Naive thymus-derived CD4-positive, alpha-beta T cell (primary cell): ENCODE measurements around the gene PIK3CB. TPM values are rescaled to one million over a fixed set of nuclear protein-coding genes. Genes with fewer than 3 reads are reported as not detected.
"Not testable (repeated sequence)": the region's sequence is repeated elsewhere in the genome, so short reads cannot be mapped to it uniquely, and the experiment has no call there.

ENCODE experiments used
- ATAC-seq: fragments of 150-1000 bp; cut with Tn5 transposase; 2 replicates; pipeline ENCODE4 v1.10.0; 2021; ENCODE audit warnings: mild to moderate bottlenecking, moderate library complexity
- CTCF ChIA-PET: fragments of 350-600 bp; sonication (Branson Sonifier 250); formaldehyde crosslinking; loops from one replicate; lab custom pipeline; 2021; ENCODE audit warnings: antibody characterized with exemption; lab: Charles Lee
- POLR2A ChIA-PET: fragments of 350-600 bp; sonication (Branson Sonifier 250); formaldehyde crosslinking; loops from one replicate; lab custom pipeline; 2021; ENCODE audit warnings: antibody characterized with exemption, inconsistent platforms; lab: Charles Lee
- DNase-seq, 9 donors: peaks; one replicate each; pipeline versions ENCODE4 v3.0.0 to v3.0.0-alpha.2; 2020 to 2022; ENCODE audit warnings: mixed read lengths in 1 of 9
- H3K27ac ChIP-seq: one replicate; pipeline ENCODE4 v1.7.0; 2013; ENCODE audit warnings: mild to moderate bottlenecking, low read depth, low read length, moderate library complexity
- H3K27me3 ChIP-seq, 2 donors: one replicate each; pipeline ENCODE4 v1.7.0; 2013; ENCODE audit warnings: low read length in 2 of 2, mild to moderate bottlenecking in 2 of 2, moderate library complexity in 2 of 2; ENCODE audit not compliant: control insufficient read depth in 2 of 2, insufficient read depth in 2 of 2
- H3K36me3 ChIP-seq, 3 experiments: 1 replicate in 2 of 3; 2 replicates in 1 of 3; pipeline ENCODE4 v1.7.0; 2013; ENCODE audit warnings: low read length in 3 of 3, mild to moderate bottlenecking in 3 of 3, moderate library complexity in 1 of 3; ENCODE audit not compliant: insufficient read depth in 3 of 3, control insufficient read depth in 2 of 3
- H3K4me1 ChIP-seq, 2 donors: one replicate each; pipeline ENCODE4 v1.7.0; 2013; ENCODE audit warnings: low read length in 2 of 2, mild to moderate bottlenecking in 2 of 2, moderate library complexity in 1 of 2; ENCODE audit not compliant: control insufficient read depth in 2 of 2, insufficient read depth in 2 of 2
- H3K4me3 ChIP-seq: 2 replicates; pipeline ENCODE4 v1.7.0; 2013; ENCODE audit warnings: mild to moderate bottlenecking, low read length
- H3K9me3 ChIP-seq, 3 experiments: 1 replicate in 2 of 3; 2 replicates in 1 of 3; pipeline ENCODE4 v1.7.0; 2013; ENCODE audit warnings: low read length in 3 of 3; ENCODE audit not compliant: control insufficient read depth in 2 of 3
- H3K27ac Mint-ChIP-seq, 9 donors: one replicate each; pipeline ENCODE4 v1.8.0; 2020 to 2022; ENCODE audit warnings: mixed read lengths in 9 of 9, mild to moderate bottlenecking in 8 of 9, moderate library complexity in 5 of 9, inconsistent platforms in 2 of 9
- H3K27me3 Mint-ChIP-seq, 5 donors: one replicate each; pipeline ENCODE4 v1.8.0; 2021 to 2022; ENCODE audit warnings: mixed read lengths in 5 of 5, mild to moderate bottlenecking in 1 of 5
- H3K36me3 Mint-ChIP-seq, 5 donors: one replicate each; pipeline ENCODE4 v1.8.0; 2020 to 2022; ENCODE audit warnings: mixed read lengths in 5 of 5, mild to moderate bottlenecking in 3 of 5, inconsistent platforms in 1 of 5
- H3K4me1 Mint-ChIP-seq, 7 donors: one replicate each; pipeline ENCODE4 v1.8.0; 2020 to 2022; ENCODE audit warnings: mixed read lengths in 7 of 7, mild to moderate bottlenecking in 3 of 7, inconsistent platforms in 1 of 7
- H3K4me3 Mint-ChIP-seq, 10 donors: one replicate each; pipeline ENCODE4 v1.8.0; 2020 to 2022; ENCODE audit warnings: mild to moderate bottlenecking in 10 of 10, mixed read lengths in 10 of 10, moderate library complexity in 6 of 10, inconsistent platforms in 2 of 10
- H3K9me3 Mint-ChIP-seq, 11 donors: one replicate each; pipeline ENCODE4 v1.8.0; 2020 to 2022; ENCODE audit warnings: mixed read lengths in 11 of 11, mild to moderate bottlenecking in 4 of 11, inconsistent platforms in 1 of 11, moderate library complexity in 1 of 11
- intact Hi-C, 2 donors: fragments of 100-400 bp; cut with micrococcal nuclease; formaldehyde crosslinking; loops; one replicate each; pipeline ENCODE4 v1.15.1; 2023
- polyA plus RNA-seq, 2 donors: library from polyadenylated mRNA; unstranded; fragments of 300-500 nt; fragmentation: Illumina TruSeq; gene quantifications; one replicate each; pipeline ENCODE4 v1.2.3, GENCODE V29; 2021
- total RNA-seq, 6 experiments: library from RNA in 5 of 6; stranded (reverse) in 5 of 6; gene quantifications; 1 replicate in 5 of 6; 2 replicates in 1 of 6; pipeline ENCODE4 v1.2.3 and lab custom pipeline; 2021 to 2026

The PIK3CB gene
- total and polyA plus RNA-seq, 7 experiments from 2014 or later = 19.6 to 46.9 (median 30.3) TPM

GRCh38 chr3:138620431-138620830 lies 214.3 kb downstream of the PIK3CB start:
- Histone ChIP-seq H3K27ac (no peak overlapping the region), H3K4me3 (no peak overlapping the region), H3K9me3 (no peaks in the 10 kb centered on the region), H3K36me3 (no peaks in the 10 kb centered on the region), H3K4me1 (no peaks in the 10 kb centered on the region), H3K27me3 (no peaks in the 10 kb centered on the region)
- ChIA-PET POLR2A (no interaction called here), CTCF (no interaction called here)
- DNase-seq (no peak), ATAC-seq (no peak)
- peaks cover 0 to 3% (median 0%) of the 10 kb centered on the region in 5 donors for H3K27me3 Mint-ChIP-seq
- H3K4me3 Mint-ChIP-seq = no peak overlapping the region
- H3K9me3 Mint-ChIP-seq = peaks cover 0 to 2% (median 0%) of the 10 kb centered on the region in 11 donors
- no peaks in the 10 kb centered on the region for H3K4me1 Mint-ChIP-seq
- intact Hi-C loops = no loop called here
- H3K36me3 Mint-ChIP-seq = peaks cover 0 to 18% (median 7%) of the 10 kb centered on the region in 5 donors
- no peak overlapping the region for H3K27ac Mint-ChIP-seq

DNA sequence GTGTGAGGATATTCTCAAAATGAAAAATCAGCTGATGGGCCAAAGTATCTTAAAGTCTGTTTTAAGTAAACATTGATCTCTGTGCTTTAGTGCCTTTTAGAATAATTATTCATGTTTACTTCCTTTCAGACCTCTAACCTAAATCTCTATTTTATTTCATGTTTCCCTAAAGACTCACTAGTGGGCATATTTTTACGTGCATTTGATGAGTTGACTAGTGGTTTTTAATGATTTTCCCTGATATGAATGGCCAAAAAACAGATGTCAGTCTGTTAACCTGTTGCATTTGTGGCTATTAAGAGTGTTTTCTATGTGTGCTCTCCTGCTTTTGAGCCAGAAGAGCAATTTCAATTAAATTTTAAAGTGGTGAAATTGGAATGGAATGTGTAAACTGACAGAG lies 219.3 kb downstream of the PIK3CB start:
- Mint-ChIP-seq H3K27me3 (peaks cover 0 to 3% (median 0%) of the 10 kb centered on the region in 5 donors), H3K27ac (no peak overlapping the region), H3K9me3 (peaks cover 0 to 2% (median 0%) of the 10 kb centered on the region in 11 donors), H3K36me3 (no peaks in the 10 kb centered on the region), H3K4me3 (no peak overlapping the region), H3K4me1 (peaks cover 0 to 4% (median 0%) of the 10 kb centered on the region in 7 donors)
- Histone ChIP-seq H3K4me3 (no peak overlapping the region), H3K27ac (no peak overlapping the region), H3K27me3 (no peaks in the 10 kb centered on the region), H3K4me1 (no peaks in the 10 kb centered on the region), H3K36me3 (no peaks in the 10 kb centered on the region), H3K9me3 (no peaks in the 10 kb centered on the region)
- no peak for DNase-seq
- intact Hi-C loops = no loop called here
- ChIA-PET CTCF (no interaction called here), POLR2A (no interaction called here)
- no peak for ATAC-seq

DNA sequence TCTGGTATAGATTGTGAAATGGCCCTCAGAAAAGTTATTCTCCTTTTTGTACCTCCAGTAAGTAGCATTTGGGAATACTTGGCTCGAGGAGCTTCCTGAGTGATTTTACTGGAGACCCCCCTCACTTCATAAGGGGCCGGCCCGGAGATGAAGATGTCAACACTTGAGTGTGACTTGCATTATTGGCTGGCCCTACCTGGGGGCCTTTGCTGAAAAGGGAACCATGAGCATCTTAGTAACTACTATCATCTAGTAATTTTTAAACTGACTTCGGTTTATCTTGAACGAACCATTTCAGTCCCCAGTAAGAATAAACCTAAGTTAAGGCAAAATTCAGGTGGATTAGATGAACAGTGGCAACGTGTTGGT lies 224.8 kb downstream of the PIK3CB start:
- Histone ChIP-seq H3K4me1 (peaks cover 14 to 15% of the 10 kb centered on the region in 2 donors), H3K27me3 (no peaks in the 10 kb centered on the region), H3K36me3 (no peaks in the 10 kb centered on the region), H3K27ac (peak overlapping the region; percentile 90), H3K9me3 (no peaks in the 10 kb centered on the region), H3K4me3 (peak overlapping the region; percentile 81)
- no peak for ATAC-seq
- Mint-ChIP-seq H3K9me3 (peaks cover 0 to 6% (median 0%) of the 10 kb centered on the region in 11 donors), H3K4me3 (peak overlapping the region; percentile 84 to 96 (median 91)), H3K36me3 (peaks cover 0 to 5% (median 3%) of the 10 kb centered on the region in 5 donors), H3K27me3 (peaks cover 0 to 3% (median 0%) of the 10 kb centered on the region in 5 donors), H3K27ac (peak overlapping the region; percentile 84 to 100 (median 98)), H3K4me1 (peaks cover 6 to 21% (median 18%) of the 10 kb centered on the region in 7 donors)
- no peak for DNase-seq
- ChIA-PET CTCF (interaction anchor here (1.7 kb wide), 1 partner anchor 305 kb away, joined by 7 read pairs; no protein-coding TSS in a partner anchor), POLR2A (interaction anchor here (0.9 to 3.9 kb wide), 5 partner anchors 9 to 326 kb away, joined by 3 to 27 read pairs (median 7); partner anchors contain the start of gene CEP70)
- intact Hi-C loops = loop anchor here in 1 of 2 donors (1.0 to 5.0 kb wide), 3 partner anchors 224 to 732 kb away; partner anchors contain the start of genes MRPS22, NME9 and PIK3CB

DNA sequence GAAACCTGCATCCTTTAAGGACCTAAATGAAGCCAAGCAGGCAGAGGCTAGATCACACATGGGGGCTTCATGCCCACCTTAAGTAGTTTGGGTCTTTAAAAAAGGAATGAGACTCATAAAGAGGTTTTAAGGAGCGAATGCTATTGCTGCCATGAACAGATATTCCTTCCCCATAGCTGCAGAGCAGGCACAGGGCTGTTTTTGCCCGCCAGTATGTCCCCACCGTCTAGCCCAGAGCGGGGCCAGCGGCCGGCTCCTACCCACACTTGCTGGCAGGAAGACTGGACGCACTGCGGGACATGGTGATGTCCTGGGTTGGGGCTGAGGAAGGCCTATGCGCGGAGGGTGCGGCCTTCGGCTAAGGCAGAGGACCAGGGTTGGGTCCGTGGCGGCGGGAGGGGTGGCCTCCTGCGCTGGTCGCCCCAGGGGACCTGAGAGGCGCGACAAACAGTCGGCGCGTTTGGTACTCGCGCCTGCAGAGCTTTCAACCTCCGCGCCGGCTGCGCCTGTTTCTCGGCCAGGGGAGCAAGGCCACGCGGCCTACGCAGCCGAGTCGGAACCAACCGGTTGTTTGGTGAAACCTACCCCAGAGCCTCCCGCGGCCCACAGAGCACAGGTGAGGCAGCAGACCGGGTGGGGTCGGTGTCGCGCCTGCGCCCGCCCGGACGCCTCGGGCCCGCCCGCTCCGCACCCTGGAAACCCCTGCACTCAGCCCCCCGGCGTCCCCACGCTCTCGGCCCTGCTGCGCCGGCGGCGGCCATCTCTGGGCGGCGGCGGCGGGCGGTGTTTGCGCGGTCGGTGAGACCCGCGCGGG lies 226.2 kb downstream of the PIK3CB start, which contains the start of gene FAIM:
Gene FAIM (plus strand): TSS at position 450 of the 814 bp plus-strand sequence. CDS start 10,956 bp downstream, outside the sequence.
- H3K9me3 ChIP-seq = no peaks in the 10 kb centered on the region
- H3K27me3 Mint-ChIP-seq = peaks cover 0 to 3% (median 0%) of the 10 kb centered on the region in 5 donors
- POLR2A ChIA-PET = interaction anchor here (0.6 to 3.9 kb wide), 9 partner anchors 8 to 723 kb away, joined by 3 to 27 read pairs (median 7); partner anchors contain the start of gene CEP70
- H3K4me1 ChIP-seq = peaks cover 14 to 15% of the 10 kb centered on the region in 2 donors
- H3K27me3 ChIP-seq = no peaks in the 10 kb centered on the region
- CTCF ChIA-PET = interaction anchor here (1.7 to 1.8 kb wide), 2 partner anchors 14 to 307 kb away, joined by 7 to 16 read pairs; partner anchors contain the start of gene CEP70
- peak; percentile 84 for ATAC-seq
- peak; percentile 54 to 82 (median 77) for DNase-seq
- intact Hi-C loops = loop anchor here (1.0 to 5.0 kb wide), 5 partner anchors 14 to 734 kb away; partner anchors contain the start of genes CEP70 (in 2 of the 2), MRPS22 (in 1 of the 2), NME9 (in 1 of the 2) and PIK3CB (in 1 of the 2)
- H3K36me3 ChIP-seq = no peaks in the 10 kb centered on the region
- H3K4me3 Mint-ChIP-seq = peak within 1 kb of the TSS; percentile 84 to 96 (median 91)
- peaks cover 0 to 14% (median 10%) of the 10 kb centered on the region in 5 donors for H3K36me3 Mint-ChIP-seq
- H3K4me3 ChIP-seq = peak within 1 kb of the TSS; percentile 81
- peak within 1 kb of the TSS; percentile 84 to 100 (median 98) for H3K27ac Mint-ChIP-seq
- peak within 1 kb of the TSS; percentile 90 for H3K27ac ChIP-seq
- peaks cover 6 to 21% (median 18%) of the 10 kb centered on the region in 7 donors for H3K4me1 Mint-ChIP-seq
- peaks cover 0 to 10% (median 0%) of the 10 kb centered on the region in 11 donors for H3K9me3 Mint-ChIP-seq

- CTCF ChIA-PET, ATAC-seq, H3K27ac ChIP-seq, H3K4me3 ChIP-seq, H3K4me1 ChIP-seq, H3K9me3 ChIP-seq, H3K4me3 Mint-ChIP-seq, intact Hi-C loops, H3K36me3 ChIP-seq, H3K27ac Mint-ChIP-seq, DNase-seq, POLR2A ChIA-PET, H3K9me3 Mint-ChIP-seq, H3K27me3 ChIP-seq, H3K27me3 Mint-ChIP-seq: not testable (repeated sequence)
- H3K4me1 Mint-ChIP-seq = peaks cover 3 to 12% (median 6%) of the 10 kb centered on the region in 7 donors
- peaks cover 0 to 21% (median 12%) of the 10 kb centered on the region in 5 donors for H3K36me3 Mint-ChIP-seq
Observed at GRCh38 chr3:138604106-138604595, 230.6 kb downstream of the PIK3CB start.
